ENCODE measurements around the gene DCAF11. TPM values are rescaled to one million over a fixed set of nuclear protein-coding genes. Genes with fewer than 3 reads are reported as not detected.

DCAF11 gene
- total and polyA plus RNA-seq, 2 donors (not counting 1 experiment from before 2014, with no cell fraction given), result 64.5 to 96.3 TPM

- CTCF ChIA-PET, result interaction anchor here (0.8 to 3.8 kb wide), 6 partner anchors 11 to 35 kb away, joined by 4 to 16 read pairs (median 8); partner anchors contain the start of gene PCK2
- Histone ChIP-seq H4K20me1 (ENCODE audit: control insufficient read depth, insufficient read depth, low read length, poor library complexity, severe bottlenecking) (no peaks in the 10 kb centered on the region), H3K27ac (ENCODE audit: low read length in 2 of 2) (peak overlapping the region in 1 of 2 donors; percentile 25), H3K79me2 (ENCODE audit: control insufficient read depth, insufficient read depth, low read length) (peaks cover 9% of the 10 kb centered on the region), H2AFZ (ENCODE audit: insufficient read depth, low read depth, low read length, poor library complexity, severe bottlenecking) (peak overlapping the region; percentile 51), H3K4me3 (ENCODE audit: control extremely low read depth in 1 of 5, extremely low read depth in 1 of 5, insufficient read depth in 1 of 5, low read depth in 2 of 5, low read length in 4 of 5) (no peak overlapping the region), H3K9ac (ENCODE audit: low read length) (no peak overlapping the region), H3K4me1 (ENCODE audit: control insufficient read depth in 2 of 2, insufficient read depth in 2 of 2, low read length in 2 of 2) (peaks cover 16 to 20% of the 10 kb centered on the region in 2 donors), H3K4me2 (replicated peaks; ENCODE audit: low read depth, low read length, poor library complexity, severe bottlenecking) (peak overlapping the region; percentile 56), H3K27me3 (replicated peaks in 1 of 4; ENCODE audit: control extremely low read depth in 1 of 4, control insufficient read depth in 3 of 4, insufficient read depth in 4 of 4, low read length in 3 of 4) (peaks cover 0 to 4% (median 0%) of the 10 kb centered on the region in 4 experiments), H3K9me3 (ENCODE audit: control extremely low read depth in 1 of 3, control insufficient read depth in 2 of 3, insufficient read depth in 1 of 3, low read length in 2 of 3) (no peaks in the 10 kb centered on the region), H3K36me3 (replicated peaks in 1 of 2; ENCODE audit: control extremely low read depth in 1 of 2, control insufficient read depth in 1 of 2, extremely low read depth in 1 of 2, insufficient read depth in 2 of 2, low read length in 1 of 2) (no peaks in the 10 kb centered on the region)
- H3K27ac Mint-ChIP-seq, result peak overlapping the region; percentile 81
- POLR2A ChIA-PET, result interaction anchor here (1.3 kb wide), 1 partner anchor 15 kb away, joined by 3 read pairs; no protein-coding TSS in a partner anchor
- DNase-seq, result no peak
- TF ChIP-seq, protein P1, sequence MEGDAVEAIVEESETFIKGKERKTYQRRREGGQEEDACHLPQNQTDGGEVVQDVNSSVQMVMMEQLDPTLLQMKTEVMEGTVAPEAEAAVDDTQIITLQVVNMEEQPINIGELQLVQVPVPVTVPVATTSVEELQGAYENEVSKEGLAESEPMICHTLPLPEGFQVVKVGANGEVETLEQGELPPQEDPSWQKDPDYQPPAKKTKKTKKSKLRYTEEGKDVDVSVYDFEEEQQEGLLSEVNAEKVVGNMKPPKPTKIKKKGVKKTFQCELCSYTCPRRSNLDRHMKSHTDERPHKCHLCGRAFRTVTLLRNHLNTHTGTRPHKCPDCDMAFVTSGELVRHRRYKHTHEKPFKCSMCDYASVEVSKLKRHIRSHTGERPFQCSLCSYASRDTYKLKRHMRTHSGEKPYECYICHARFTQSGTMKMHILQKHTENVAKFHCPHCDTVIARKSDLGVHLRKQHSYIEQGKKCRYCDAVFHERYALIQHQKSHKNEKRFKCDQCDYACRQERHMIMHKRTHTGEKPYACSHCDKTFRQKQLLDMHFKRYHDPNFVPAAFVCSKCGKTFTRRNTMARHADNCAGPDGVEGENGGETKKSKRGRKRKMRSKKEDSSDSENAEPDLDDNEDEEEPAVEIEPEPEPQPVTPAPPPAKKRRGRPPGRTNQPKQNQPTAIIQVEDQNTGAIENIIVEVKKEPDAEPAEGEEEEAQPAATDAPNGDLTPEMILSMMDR (IDR thresholded peaks at IDR 0.05), result no peak
- no peak for TF ChIP-seq EZH2 (IDR thresholded peaks at IDR 0.05; ENCODE audit: borderline replicate concordance, insufficient read depth, low read depth, low read length, poor library complexity, severe bottlenecking)
- intact Hi-C loops (cut with micrococcal nuclease), result no loop called here
- no peak for ATAC-seq (ENCODE audit: low read depth)
- 87% methylated on average over 4 of the region's 11 CpGs for WGBS (ENCODE audit: insufficient coverage)
- H3K27me3 Mint-ChIP-seq, result peaks cover 4% of the 10 kb centered on the region
- no peaks in the 10 kb centered on the region for H3K9me3 Mint-ChIP-seq (ENCODE audit: insufficient read depth)
- H3K4me1 Mint-ChIP-seq, result peaks cover 25% of the 10 kb centered on the region
- H3K4me3 Mint-ChIP-seq, result peak overlapping the region; percentile 38
Observed at GRCh38 chr14:24074625-24075484, 39.7 kb upstream of the DCAF11 start.
